ENCODE data around the gene EDC4. TPM values are rescaled to one million over a fixed set of nuclear protein-coding genes. Genes with fewer than 3 reads are reported as not detected.
A peak's percentile ranks its signal among the peaks of the same experiment; 100 is the strongest.
"Not testable (repeated sequence)": the region's sequence is repeated elsewhere in the genome, so short reads cannot be mapped to it uniquely, and the experiment has no call there.

EDC4 gene
- total RNA-seq, 1 donor from 2014 or later: 115 TPM

- Mint-ChIP-seq H3K9me3 (no peaks in the 10 kb centered on the region), H3K27ac (peak overlapping the region; percentile 72), H3K27me3 (ENCODE audit: insufficient read depth) (no peaks in the 10 kb centered on the region), H3K4me1 (ENCODE audit: low read depth) (peaks cover 39% of the 10 kb centered on the region), H3K4me3 (no peak overlapping the region), H3K36me3 (ENCODE audit: low read depth) (peaks cover 15% of the 10 kb centered on the region)
- DNase-seq (ENCODE audit: low spot score): no peak
- intact Hi-C loops (cut with micrococcal nuclease): no loop called here
These were observed 15.8 kb upstream of the EDC4 start for GRCh38 chr16:67856927-67857546.

DNA sequence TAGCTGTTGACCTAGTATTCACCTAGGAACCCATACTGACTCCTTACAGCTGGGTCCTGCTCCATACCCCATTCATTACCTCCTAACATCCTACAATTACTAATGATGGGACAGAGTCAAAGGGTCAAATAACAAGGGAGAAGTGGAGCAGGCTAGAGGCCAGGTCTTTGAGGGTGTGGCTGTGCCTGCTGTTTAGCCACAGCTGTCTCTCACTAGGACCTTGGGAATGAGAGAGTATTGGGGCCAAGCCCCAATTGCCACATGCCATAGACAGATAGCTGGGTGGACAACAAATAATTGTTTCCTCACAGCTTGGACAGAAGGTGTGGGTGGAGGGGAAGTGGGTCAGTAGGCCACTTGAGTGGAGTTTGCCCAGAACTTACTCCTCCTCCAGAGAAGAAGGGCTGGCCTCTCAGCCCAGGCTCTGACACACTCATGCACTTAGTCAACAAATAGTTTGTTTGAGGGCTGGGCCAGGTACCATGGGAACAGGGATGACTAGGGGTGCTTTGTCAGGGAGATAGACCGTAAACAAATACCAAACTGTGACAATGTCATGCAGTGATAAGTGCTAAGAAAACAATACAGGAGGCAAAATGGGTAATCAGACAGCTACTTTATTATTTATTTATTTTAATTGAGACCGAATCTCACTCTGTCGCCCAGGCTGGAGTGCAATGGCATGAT, 15.2 kb upstream of the EDC4 start:
- Mint-ChIP-seq H3K27me3 (ENCODE audit: insufficient read depth) (no peaks in the 10 kb centered on the region), H3K9me3 (no peaks in the 10 kb centered on the region), H3K36me3 (ENCODE audit: low read depth) (peaks cover 15% of the 10 kb centered on the region), H3K27ac (peak overlapping the region; percentile 72), H3K4me1 (ENCODE audit: low read depth) (peaks cover 42% of the 10 kb centered on the region), H3K4me3 (no peak overlapping the region)
- no peak for DNase-seq (ENCODE audit: low spot score)
- intact Hi-C loops (cut with micrococcal nuclease): no loop called here

GRCh38 chr16:67858500-67858899, 14.4 kb upstream of the EDC4 start:
- Mint-ChIP-seq H3K27ac (peak overlapping the region; percentile 76), H3K9me3 (no peaks in the 10 kb centered on the region), H3K4me3 (no peak overlapping the region), H3K36me3 (ENCODE audit: low read depth) (peaks cover 15% of the 10 kb centered on the region), H3K4me1 (ENCODE audit: low read depth) (peaks cover 42% of the 10 kb centered on the region), H3K27me3 (ENCODE audit: insufficient read depth) (no peaks in the 10 kb centered on the region)
- intact Hi-C loops (cut with micrococcal nuclease): no loop called here
- DNase-seq (ENCODE audit: low spot score): no peak

DNA sequence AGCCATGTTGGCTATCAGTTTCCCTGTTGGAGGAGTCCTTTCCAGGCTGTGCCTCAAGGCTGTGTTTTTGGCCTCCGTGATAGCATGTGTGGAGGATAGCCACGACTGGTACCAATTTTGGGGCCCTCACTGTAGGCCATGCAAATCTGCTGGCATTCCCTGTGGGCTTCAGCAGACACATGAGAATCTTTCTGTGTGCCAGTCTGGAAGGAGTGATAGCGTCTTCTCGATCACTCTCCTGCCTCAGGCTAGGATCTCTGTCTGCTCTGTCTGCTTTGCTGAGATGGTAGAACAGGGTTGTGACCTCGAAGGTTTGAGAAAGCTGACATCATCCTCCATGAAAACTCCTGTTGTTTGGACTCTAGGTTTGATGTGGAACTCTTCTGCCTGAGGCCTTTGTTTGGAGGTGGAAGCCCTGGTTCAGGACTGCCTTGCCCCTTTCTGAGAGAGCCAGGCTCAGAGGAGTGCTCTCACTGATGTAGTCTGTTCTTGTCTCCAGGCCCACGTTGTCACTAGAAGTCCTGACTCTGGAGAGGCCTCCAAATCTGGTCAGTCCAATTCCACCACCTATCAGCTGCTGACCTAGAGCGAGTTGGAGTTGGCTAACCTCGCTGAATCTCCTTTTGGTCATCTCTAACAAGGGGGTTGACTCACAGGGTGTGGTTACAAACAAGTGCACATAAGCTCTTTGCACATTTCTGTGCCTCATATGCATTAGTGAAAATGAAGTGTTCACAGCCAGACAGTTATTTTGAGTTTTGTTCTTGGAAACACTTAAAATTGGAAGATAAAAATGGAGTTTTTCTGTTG, 12.1 kb upstream of the EDC4 start:
- no peak for DNase-seq (ENCODE audit: low spot score)
- intact Hi-C loops (cut with micrococcal nuclease): no loop called here
- no peak overlapping the region for H3K4me3 Mint-ChIP-seq
- H3K27ac Mint-ChIP-seq: peak overlapping the region; percentile 55
- H3K9me3 Mint-ChIP-seq: no peaks in the 10 kb centered on the region
- H3K4me1 Mint-ChIP-seq (ENCODE audit: low read depth): peaks cover 37% of the 10 kb centered on the region
- no peaks in the 10 kb centered on the region for H3K27me3 Mint-ChIP-seq (ENCODE audit: insufficient read depth)
- H3K36me3 Mint-ChIP-seq (ENCODE audit: low read depth): peaks cover 13% of the 10 kb centered on the region

GRCh38 chr16:67861877-67862276, 11.0 kb upstream of the EDC4 start:
- intact Hi-C loops (cut with micrococcal nuclease): no loop called here
- H3K9me3 Mint-ChIP-seq: no peaks in the 10 kb centered on the region
- peaks cover 34% of the 10 kb centered on the region for H3K4me1 Mint-ChIP-seq (ENCODE audit: low read depth)
- no peak overlapping the region for H3K27ac Mint-ChIP-seq
- DNase-seq (ENCODE audit: low spot score): no peak
- H3K27me3 Mint-ChIP-seq (ENCODE audit: insufficient read depth): no peaks in the 10 kb centered on the region
- peaks cover 13% of the 10 kb centered on the region for H3K36me3 Mint-ChIP-seq (ENCODE audit: low read depth)
- H3K4me3 Mint-ChIP-seq: no peak overlapping the region

GRCh38 chr16:67862623-67863583, 9.9 kb upstream of the EDC4 start:
- intact Hi-C loops (cut with micrococcal nuclease): no loop called here
- Mint-ChIP-seq H3K27ac (no peak overlapping the region), H3K4me1 (ENCODE audit: low read depth) (peaks cover 24% of the 10 kb centered on the region), H3K4me3 (no peak overlapping the region), H3K36me3 (ENCODE audit: low read depth) (peaks cover 12% of the 10 kb centered on the region), H3K27me3 (ENCODE audit: insufficient read depth) (no peaks in the 10 kb centered on the region), H3K9me3 (no peaks in the 10 kb centered on the region)
- DNase-seq (ENCODE audit: low spot score): no peak

GRCh38 chr16:67864044-67864443, 8.8 kb upstream of the EDC4 start:
- Mint-ChIP-seq H3K36me3 (ENCODE audit: low read depth) (peaks cover 15% of the 10 kb centered on the region), H3K4me1 (ENCODE audit: low read depth) (peaks cover 15% of the 10 kb centered on the region)
- intact Hi-C loops (cut with micrococcal nuclease): loop anchor here (2.0 kb wide), 1 partner anchor 47 kb away; no protein-coding TSS in a partner anchor
- not testable (repeated sequence) for H3K27ac Mint-ChIP-seq; H3K4me3 Mint-ChIP-seq; DNase-seq (ENCODE audit: low spot score); H3K27me3 Mint-ChIP-seq (ENCODE audit: insufficient read depth); H3K9me3 Mint-ChIP-seq

GRCh38 chr16:67864594-67864993, 8.3 kb upstream of the EDC4 start:
- Mint-ChIP-seq H3K4me3 (no peak overlapping the region), H3K27me3 (ENCODE audit: insufficient read depth) (no peaks in the 10 kb centered on the region), H3K4me1 (ENCODE audit: low read depth) (peaks cover 15% of the 10 kb centered on the region), H3K36me3 (ENCODE audit: low read depth) (peaks cover 15% of the 10 kb centered on the region), H3K27ac (no peak overlapping the region), H3K9me3 (no peaks in the 10 kb centered on the region)
- no peak for DNase-seq (ENCODE audit: low spot score)
- intact Hi-C loops (cut with micrococcal nuclease): loop anchor here (2.0 kb wide), 1 partner anchor 48 kb away; no protein-coding TSS in a partner anchor

DNA sequence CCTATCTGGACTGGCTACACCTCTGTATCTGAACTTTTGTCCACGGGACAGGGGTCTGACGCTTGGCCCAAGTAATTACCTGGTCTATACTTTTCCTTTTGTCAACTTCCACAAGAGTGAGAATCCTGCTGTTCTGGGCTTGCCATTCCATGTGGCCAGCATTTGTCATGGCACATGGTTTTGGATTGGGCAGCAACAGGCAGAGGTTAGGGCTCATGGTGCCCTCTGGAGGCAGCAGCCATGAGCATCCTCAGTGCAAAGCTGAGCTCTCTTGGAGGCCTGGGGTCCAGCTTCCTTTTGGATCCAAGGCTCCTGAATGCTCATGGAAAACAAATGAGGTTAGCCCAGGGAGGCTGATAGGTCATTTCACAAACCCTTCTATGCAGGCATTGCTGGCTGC, 7.5 kb upstream of the EDC4 start:
- Mint-ChIP-seq H3K27ac (peak overlapping the region; percentile 73), H3K27me3 (ENCODE audit: insufficient read depth) (no peaks in the 10 kb centered on the region), H3K4me3 (no peak overlapping the region), H3K36me3 (ENCODE audit: low read depth) (peaks cover 16% of the 10 kb centered on the region), H3K9me3 (no peaks in the 10 kb centered on the region), H3K4me1 (ENCODE audit: low read depth) (peaks cover 15% of the 10 kb centered on the region)
- intact Hi-C loops (cut with micrococcal nuclease): loop anchor here (2.0 kb wide), 1 partner anchor 49 kb away; no protein-coding TSS in a partner anchor
- no peak for DNase-seq (ENCODE audit: low spot score)

- no peak overlapping the region for H3K27ac Mint-ChIP-seq
- no peak overlapping the region for H3K4me3 Mint-ChIP-seq
These were observed 4.6 kb upstream of the EDC4 start for GRCh38 chr16:67868290-67868689.

DNA sequence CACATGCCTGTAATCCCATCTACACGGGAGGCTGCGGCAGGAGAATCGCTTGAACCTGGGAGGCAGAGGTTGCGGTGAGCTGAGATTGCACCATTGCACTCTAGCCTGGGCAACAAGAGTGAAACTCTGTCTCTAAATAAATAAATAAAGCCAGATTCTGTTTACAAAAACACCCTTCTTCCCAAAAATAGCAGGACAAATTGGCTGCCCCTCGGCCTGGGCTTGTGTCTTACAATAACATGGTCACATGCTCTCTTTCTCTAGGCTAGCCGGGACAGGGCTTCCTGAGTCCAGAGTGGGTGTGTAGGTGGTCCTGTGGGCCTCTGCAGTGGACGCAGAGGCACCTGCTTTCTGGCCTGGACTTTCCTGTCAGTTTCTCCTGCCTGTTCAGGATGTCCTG, 3.2 kb upstream of the EDC4 start:
- peaks cover 20% of the 10 kb centered on the region for H3K4me1 Mint-ChIP-seq (ENCODE audit: low read depth)
- H3K27me3 Mint-ChIP-seq (ENCODE audit: insufficient read depth): no peaks in the 10 kb centered on the region
- H3K4me3 Mint-ChIP-seq: no peak overlapping the region
- peaks cover 14% of the 10 kb centered on the region for H3K36me3 Mint-ChIP-seq (ENCODE audit: low read depth)
- intact Hi-C loops (cut with micrococcal nuclease): loop anchor here (5.0 kb wide), 1 partner anchor 37 kb away; no protein-coding TSS in a partner anchor
- H3K27ac Mint-ChIP-seq: no peak overlapping the region
- no peak for DNase-seq (ENCODE audit: low spot score)
- H3K9me3 Mint-ChIP-seq: no peaks in the 10 kb centered on the region

More at GRCh38 chr16:67868290-67868689, 4.6 kb upstream of the EDC4 start:
- peaks cover 7% of the 10 kb centered on the region for H3K4me1 Mint-ChIP-seq (ENCODE audit: low read depth)
- H3K9me3 Mint-ChIP-seq: no peaks in the 10 kb centered on the region
- intact Hi-C loops (cut with micrococcal nuclease): no loop called here
- H3K27me3 Mint-ChIP-seq (ENCODE audit: insufficient read depth): no peaks in the 10 kb centered on the region
- no peak for DNase-seq (ENCODE audit: low spot score)
- H3K36me3 Mint-ChIP-seq (ENCODE audit: low read depth): peaks cover 14% of the 10 kb centered on the region

DNA sequence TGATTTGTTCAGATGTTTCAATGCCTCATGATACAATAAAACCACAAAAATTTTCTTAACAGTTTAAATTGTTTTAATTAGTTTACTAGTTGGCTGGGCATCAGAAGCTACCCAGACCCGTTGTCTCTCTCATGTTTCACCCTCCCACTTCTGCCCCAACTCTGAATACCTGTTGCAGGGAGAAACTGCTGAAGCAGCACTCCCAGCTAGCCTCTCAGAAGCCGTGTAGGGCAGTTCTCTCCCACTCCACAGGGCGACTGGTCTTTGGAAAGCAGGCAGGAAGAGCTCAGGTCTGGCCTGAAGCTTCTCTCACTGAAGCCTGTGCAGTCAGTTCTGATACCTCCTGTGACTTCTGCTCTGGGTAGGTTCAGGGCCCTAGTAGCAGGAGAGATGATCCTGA, 1.6 kb upstream of the EDC4 start:
- Mint-ChIP-seq H3K27me3 (ENCODE audit: insufficient read depth) (no peaks in the 10 kb centered on the region), H3K9me3 (no peaks in the 10 kb centered on the region), H3K4me3 (no peak overlapping the region), H3K4me1 (ENCODE audit: low read depth) (peaks cover 35% of the 10 kb centered on the region), H3K36me3 (ENCODE audit: low read depth) (peaks cover 22% of the 10 kb centered on the region), H3K27ac (no peak overlapping the region)
- no peak for DNase-seq (ENCODE audit: low spot score)
- intact Hi-C loops (cut with micrococcal nuclease): loop anchor here (5.0 kb wide), 1 partner anchor 39 kb away; no protein-coding TSS in a partner anchor

Data from activated T-helper 1 cell treated with anti-CD3 and anti-CD28 coated beads, Interleukin-12 subunit alpha, Interleukin-12 subunit beta, Interleukin-2, Interleukin-4 antibody, amounts not matched to agents 30 ng/mL and 10 ng/mL and 1 ng/mL, durations not matched to agents 14 hours and 24 hours and 36 hours (primary cell).